Measurements from ENCODE around the gene SCGB2A2.

SCGB2A2 gene

GRCh38 chr11:62242021-62242420, 27.9 kb upstream of the SCGB2A2 start, which contains the start of gene SCGB1D2:
Gene SCGB1D2 (plus strand): TSS chr11:62242239. CDS start chr11:62242308, 69 bp downstream.
- ChIA-PET POLR2A (no interaction called here), CTCF (interaction anchor here (0.7 to 1.4 kb wide), 4 partner anchors 13 to 70 kb away, joined by 3 to 5 read pairs (median 3); no protein-coding TSS in a partner anchor)
- Histone ChIP-seq H3K4me3 (ENCODE audit: low read depth, low read length) (no peak within 1 kb of the TSS), H3K9me3 (ENCODE audit: control insufficient read depth, insufficient read depth, low read depth, low read length) (no peaks in the 10 kb centered on the region), H3K36me3 (ENCODE audit: control insufficient read depth in 2 of 2, insufficient read depth in 1 of 2, low read length in 2 of 2) (no peaks in the 10 kb centered on the region), H3K4me1 (ENCODE audit: control insufficient read depth, insufficient read depth, low read length) (no peaks in the 10 kb centered on the region; the same call in 1 of the 2 replicates), H3K27ac (ENCODE audit: extremely low read depth, low read depth, low read length) (no peak within 1 kb of the TSS)
- TF ChIP-seq GLIS1 (tag by site-specific recombination; IDR thresholded peaks at IDR 0.05) (peak; percentile 79), GLI2 (tag by site-specific recombination; IDR thresholded peaks at IDR 0.05; ENCODE audit: borderline replicate concordance, low read depth) (no peak), ZFHX2 (tag by site-specific recombination; conservative IDR thresholded peaks at IDR 0.05) (0 out of 2 replicates have a peak, but pooled peaks have one; percentile 14), ZNF600 (tag by site-specific recombination; IDR thresholded peaks at IDR 0.05) (peak; percentile 87), ZNF707 (tag by site-specific recombination; IDR thresholded peaks at IDR 0.05) (no peak), TSHZ1 (tag by site-specific recombination; IDR thresholded peaks at IDR 0.05; ENCODE audit: borderline replicate concordance) (no peak), ZSCAN16 (tag by site-specific recombination; IDR thresholded peaks at IDR 0.05) (no peak), ELK4 (IDR thresholded peaks at IDR 0.05; ENCODE audit: borderline replicate concordance, low read depth, low read length) (no peak), ZNF26 (tag by site-specific recombination; IDR thresholded peaks at IDR 0.05) (no peak), KLF17 (tag by site-specific recombination; IDR thresholded peaks at IDR 0.05) (peak; percentile 75; the same call in 1 of the 2 replicates), PRDM10 (tag by site-specific recombination; IDR thresholded peaks at IDR 0.05) (no peak), ZSCAN5A (tag by site-specific recombination; IDR thresholded peaks at IDR 0.05) (no peak), ZNF449 (tag by site-specific recombination; IDR thresholded peaks at IDR 0.05) (no peak), REPIN1 (tag by site-specific recombination; IDR thresholded peaks at IDR 0.05; ENCODE audit: low read depth) (no peak), ZNF76 (tag by site-specific recombination; IDR thresholded peaks at IDR 0.05; ENCODE audit: borderline replicate concordance, low read depth) (no peak), ZBTB17 (tag by site-specific recombination; IDR thresholded peaks at IDR 0.05) (peak; percentile 66), SALL2 (tag by site-specific recombination; IDR thresholded peaks at IDR 0.05; ENCODE audit: borderline replicate concordance) (no peak), KLF1 (tag by site-specific recombination; IDR thresholded peaks at IDR 0.05) (peak; percentile 88), SP7 (tag by site-specific recombination; IDR thresholded peaks at IDR 0.05) (peak; percentile 51), SCRT2 (tag by site-specific recombination; IDR thresholded peaks at IDR 0.05) (peak; percentile 83), ZBTB10 (tag by site-specific recombination; IDR thresholded peaks at IDR 0.05) (no peak)
